GM19467 (cell line): ENCODE measurements around the gene ADCY2.

Source experiments
- ATAC-seq: cut with Tn5 transposase; IDR thresholded peaks from one replicate; pipeline ENCODE4 v1.9.1; 2021; ENCODE audit warnings: mild to moderate bottlenecking, moderate library complexity; ENCODE audit not compliant: unreplicated experiment

Gene ADCY2

GRCh38 chr5:7585807-7586206 lies 189.9 kb downstream of the ADCY2 start:
- ATAC-seq: no peak

GRCh38 chr5:7586480-7586879 lies 190.5 kb downstream of the ADCY2 start:
- no peak for ATAC-seq

- ATAC-seq: no peak
These were observed 193.9 kb downstream of the ADCY2 start for GRCh38 chr5:7589800-7590199.

- ATAC-seq: no peak
These were observed 197.0 kb downstream of the ADCY2 start for GRCh38 chr5:7592910-7593309.

- no peak for ATAC-seq
These were observed 201.2 kb downstream of the ADCY2 start for GRCh38 chr5:7597059-7597642.

GRCh38 chr5:7606840-7607465 lies 211.0 kb downstream of the ADCY2 start:
- ATAC-seq: no peak

- ATAC-seq: no peak
These were observed 212.8 kb downstream of the ADCY2 start for GRCh38 chr5:7608772-7609171.

GRCh38 chr5:7609726-7610125 lies 213.8 kb downstream of the ADCY2 start:
- ATAC-seq: no peak

GRCh38 chr5:7610531-7611177 lies 214.7 kb downstream of the ADCY2 start:
- no peak for ATAC-seq

- no peak for ATAC-seq
These were observed 215.6 kb downstream of the ADCY2 start for GRCh38 chr5:7611518-7611917.

GRCh38 chr5:7615566-7616061 lies 219.7 kb downstream of the ADCY2 start:
- no peak for ATAC-seq

GRCh38 chr5:7616897-7617296 lies 221.0 kb downstream of the ADCY2 start:
- no peak for ATAC-seq

- no peak for ATAC-seq
These were observed 226.6 kb downstream of the ADCY2 start for GRCh38 chr5:7622498-7622897.

- no peak for ATAC-seq
These were observed 229.8 kb downstream of the ADCY2 start for GRCh38 chr5:7625740-7626139.

GRCh38 chr5:7628248-7628647 lies 232.3 kb downstream of the ADCY2 start:
- ATAC-seq: no peak

GRCh38 chr5:7628820-7629219 lies 232.9 kb downstream of the ADCY2 start:
- ATAC-seq: no peak

GRCh38 chr5:7629561-7629960 lies 233.6 kb downstream of the ADCY2 start:
- no peak for ATAC-seq

- ATAC-seq: no peak
These were observed 238.9 kb downstream of the ADCY2 start for GRCh38 chr5:7634837-7635236.

- ATAC-seq: no peak
These were observed 242.5 kb downstream of the ADCY2 start for GRCh38 chr5:7638456-7638855.

- no peak for ATAC-seq
These were observed 246.1 kb downstream of the ADCY2 start for GRCh38 chr5:7642029-7642428.

- ATAC-seq: no peak
These were observed 248.8 kb downstream of the ADCY2 start for GRCh38 chr5:7644723-7645122.

GRCh38 chr5:7650755-7651154 lies 254.8 kb downstream of the ADCY2 start:
- no peak for ATAC-seq
